Memory B cell (primary cell): ENCODE measurements around the gene SRMS.
"Not testable (repeated sequence)": the region's sequence is repeated elsewhere in the genome, so short reads cannot be mapped to it uniquely, and the experiment has no call there.

Source experiments
- ATAC-seq: fragments of 150-1000 bp; cut with Tn5 transposase; 2 replicates; pipeline ENCODE4 v1.10.0; 2021; ENCODE audit warnings: low read depth, mild to moderate bottlenecking, moderate library complexity
- DNase-seq, 2 donors: peaks; one replicate each; pipeline ENCODE4 v3.0.0; 2022; ENCODE audit warnings: low spot score in 2 of 2
- H3K27ac Mint-ChIP-seq: one replicate; pipeline ENCODE4 v1.8.0; 2022; ENCODE audit warnings: mild to moderate bottlenecking, moderate library complexity, mixed read lengths
- H3K27me3 Mint-ChIP-seq: one replicate; pipeline ENCODE4 v1.8.0; 2022; ENCODE audit warnings: mixed read lengths
- H3K36me3 Mint-ChIP-seq: one replicate; pipeline ENCODE4 v1.8.0; 2022; ENCODE audit warnings: mild to moderate bottlenecking, mixed read lengths
- H3K4me1 Mint-ChIP-seq: one replicate; pipeline ENCODE4 v1.8.0; 2022; ENCODE audit warnings: mixed read lengths
- H3K4me3 Mint-ChIP-seq: one replicate; pipeline ENCODE4 v1.8.0; 2022; ENCODE audit warnings: mild to moderate bottlenecking, moderate library complexity, mixed read lengths
- H3K9me3 Mint-ChIP-seq: one replicate; pipeline ENCODE4 v1.8.0; 2022; ENCODE audit warnings: mixed read lengths

Gene SRMS

GRCh38 chr20:63525185-63525584, 22.4 kb downstream of the SRMS start:
- no peak for ATAC-seq
- peaks cover 18% of the 10 kb centered on the region for H3K4me1 Mint-ChIP-seq
- DNase-seq = no peak
- H3K4me3 Mint-ChIP-seq = no peak overlapping the region
- no peak overlapping the region for H3K27ac Mint-ChIP-seq
- peaks cover 4% of the 10 kb centered on the region for H3K9me3 Mint-ChIP-seq
- H3K36me3 Mint-ChIP-seq = peaks cover 13% of the 10 kb centered on the region
- H3K27me3 Mint-ChIP-seq = peaks cover 6% of the 10 kb centered on the region

GRCh38 chr20:63522981-63523611, 24.5 kb downstream of the SRMS start:
- Mint-ChIP-seq H3K36me3 (peaks cover 13% of the 10 kb centered on the region), H3K27ac (peak overlapping the region; percentile 62), H3K4me3 (peak overlapping the region; percentile 2), H3K4me1 (peaks cover 15% of the 10 kb centered on the region), H3K9me3 (peaks cover 4% of the 10 kb centered on the region), H3K27me3 (peaks cover 1% of the 10 kb centered on the region)
- ATAC-seq (no peak), DNase-seq (no peak)

- Mint-ChIP-seq H3K4me1 (peaks cover 15% of the 10 kb centered on the region), H3K27me3 (peaks cover 1% of the 10 kb centered on the region), H3K4me3 (peak overlapping the region; percentile 60), H3K36me3 (peaks cover 13% of the 10 kb centered on the region), H3K9me3 (peaks cover 4% of the 10 kb centered on the region), H3K27ac (no peak overlapping the region)
- DNase-seq (no peak), ATAC-seq (no peak)
These were observed 25.3 kb downstream of the SRMS start for GRCh38 chr20:63522091-63522868.

GRCh38 chr20:63521602-63522001, 25.9 kb downstream of the SRMS start:
- Mint-ChIP-seq H3K9me3 (peaks cover 4% of the 10 kb centered on the region), H3K4me3 (peak overlapping the region; percentile 81), H3K27ac (peak overlapping the region; percentile 73), H3K27me3 (peaks cover 1% of the 10 kb centered on the region), H3K4me1 (peaks cover 12% of the 10 kb centered on the region), H3K36me3 (peaks cover 13% of the 10 kb centered on the region)
- DNase-seq (no peak), ATAC-seq (no peak)

GRCh38 chr20:63520934-63521601, 26.5 kb downstream of the SRMS start:
- peaks cover 13% of the 10 kb centered on the region for H3K36me3 Mint-ChIP-seq
- peaks cover 12% of the 10 kb centered on the region for H3K4me1 Mint-ChIP-seq
- peak; percentile 70 for ATAC-seq
- peak overlapping the region; percentile 81 for H3K4me3 Mint-ChIP-seq
- peak overlapping the region; percentile 73 for H3K27ac Mint-ChIP-seq
- H3K27me3 Mint-ChIP-seq = peaks cover 1% of the 10 kb centered on the region
- H3K9me3 Mint-ChIP-seq = peaks cover 4% of the 10 kb centered on the region
- DNase-seq = peak; percentile 63 to 73

GRCh38 chr20:63520504-63520933, 27.0 kb downstream of the SRMS start, which contains the start of gene PPDPF:
PPDPF (plus strand) TSS chr20:63520765; CDS start chr20:63521309, 544 bp downstream.
- Mint-ChIP-seq H3K27me3 (peaks cover 1% of the 10 kb centered on the region), H3K36me3 (peaks cover 13% of the 10 kb centered on the region), H3K27ac (peak within 1 kb of the TSS; percentile 73), H3K9me3 (peaks cover 4% of the 10 kb centered on the region), H3K4me1 (peaks cover 10% of the 10 kb centered on the region), H3K4me3 (peak within 1 kb of the TSS; percentile 81)
- ATAC-seq (peak; percentile 79), DNase-seq (peak; percentile 84 to 89)

GRCh38 chr20:63519668-63520503, 27.7 kb downstream of the SRMS start:
- H3K27ac Mint-ChIP-seq = peak overlapping the region; percentile 73
- ATAC-seq = peak; percentile 21
- peaks cover 13% of the 10 kb centered on the region for H3K36me3 Mint-ChIP-seq
- H3K4me3 Mint-ChIP-seq = peak overlapping the region; percentile 80
- peaks cover 10% of the 10 kb centered on the region for H3K4me1 Mint-ChIP-seq
- peak in 1 of 2 donors; percentile 44 for DNase-seq
- peaks cover 6% of the 10 kb centered on the region for H3K9me3 Mint-ChIP-seq
- H3K27me3 Mint-ChIP-seq = peaks cover 1% of the 10 kb centered on the region

- ATAC-seq = no peak
- H3K27ac Mint-ChIP-seq = no peak overlapping the region
These were observed 28.4 kb downstream of the SRMS start for GRCh38 chr20:63518946-63519667.

GRCh38 chr20:63518351-63518861, 29.1 kb downstream of the SRMS start:
- Mint-ChIP-seq H3K27ac (no peak overlapping the region), H3K4me3 (no peak overlapping the region), H3K27me3 (peaks cover 1% of the 10 kb centered on the region), H3K4me1 (peaks cover 6% of the 10 kb centered on the region), H3K9me3 (peaks cover 4% of the 10 kb centered on the region), H3K36me3 (peaks cover 9% of the 10 kb centered on the region)
- DNase-seq (peak in 1 of 2 donors; percentile 18), ATAC-seq (no peak)

More at GRCh38 chr20:63518946-63519667, 28.4 kb downstream of the SRMS start:
- Mint-ChIP-seq H3K36me3 (peaks cover 13% of the 10 kb centered on the region), H3K4me3 (peak overlapping the region; percentile 78), H3K4me1 (peaks cover 10% of the 10 kb centered on the region), H3K27me3 (peaks cover 1% of the 10 kb centered on the region), H3K9me3 (peaks cover 7% of the 10 kb centered on the region)
- no peak for DNase-seq

- H3K27ac Mint-ChIP-seq = no peak overlapping the region
- DNase-seq (no peak), ATAC-seq (no peak)
- H3K36me3 Mint-ChIP-seq = peaks cover 5% of the 10 kb centered on the region
- peaks cover 4% of the 10 kb centered on the region for H3K9me3 Mint-ChIP-seq
- H3K4me3 Mint-ChIP-seq = no peak overlapping the region
- peaks cover 1% of the 10 kb centered on the region for H3K27me3 Mint-ChIP-seq
- peaks cover 5% of the 10 kb centered on the region for H3K4me1 Mint-ChIP-seq
These were observed 29.9 kb downstream of the SRMS start for GRCh38 chr20:63517376-63518309.

- H3K4me1 Mint-ChIP-seq, H3K27me3 Mint-ChIP-seq, H3K9me3 Mint-ChIP-seq, H3K4me3 Mint-ChIP-seq, H3K36me3 Mint-ChIP-seq, DNase-seq, H3K27ac Mint-ChIP-seq: not testable (repeated sequence)
- peak; percentile 49 for ATAC-seq
These were observed 33.0 kb downstream of the SRMS start for GRCh38 chr20:63514520-63514919.

GRCh38 chr20:63513207-63513606, 34.3 kb downstream of the SRMS start:
- H3K27ac Mint-ChIP-seq = no peak overlapping the region

More at GRCh38 chr20:63513207-63513606, 34.3 kb downstream of the SRMS start:
- H3K27me3 Mint-ChIP-seq = peaks cover 9% of the 10 kb centered on the region
- H3K36me3 Mint-ChIP-seq = no peaks in the 10 kb centered on the region
- H3K4me3 Mint-ChIP-seq = no peak overlapping the region
- no peak for DNase-seq
- ATAC-seq = no peak
- no peaks in the 10 kb centered on the region for H3K4me1 Mint-ChIP-seq
- peaks cover 4% of the 10 kb centered on the region for H3K9me3 Mint-ChIP-seq
